ENCODE results near the gene UNC5B.

- TF ChIP-seq TCF7 (CRISPR knock-in tag; IDR thresholded peaks at IDR 0.05; ENCODE audit: low read depth) (no peak), CTCF (IDR thresholded peaks at IDR 0.05) (no peak), RELA (CRISPR knock-in tag; IDR thresholded peaks at IDR 0.05; ENCODE audit: borderline replicate concordance) (no peak), NR2C2 (CRISPR knock-in tag; IDR thresholded peaks at IDR 0.05) (no peak), MAX (CRISPR knock-in tag; IDR thresholded peaks at IDR 0.05) (no peak), FOXJ3 (CRISPR knock-in tag; IDR thresholded peaks at IDR 0.05; ENCODE audit: borderline replicate concordance) (no peak), STAT6 (CRISPR knock-in tag; conservative IDR thresholded peaks at IDR 0.05; ENCODE audit: low read depth) (no peak), ETV6 (CRISPR knock-in tag; IDR thresholded peaks at IDR 0.05) (no peak), E2F5 (CRISPR knock-in tag; IDR thresholded peaks at IDR 0.05) (no peak), MXD4 (CRISPR knock-in tag; IDR thresholded peaks at IDR 0.05; ENCODE audit: borderline replicate concordance) (no peak)
Observed at GRCh38 chr10:71284544-71285179, 72.3 kb downstream of the UNC5B start.

Measured in WTC11 (cell line).